ENCODE measurements around the gene CUBN.

DNA sequence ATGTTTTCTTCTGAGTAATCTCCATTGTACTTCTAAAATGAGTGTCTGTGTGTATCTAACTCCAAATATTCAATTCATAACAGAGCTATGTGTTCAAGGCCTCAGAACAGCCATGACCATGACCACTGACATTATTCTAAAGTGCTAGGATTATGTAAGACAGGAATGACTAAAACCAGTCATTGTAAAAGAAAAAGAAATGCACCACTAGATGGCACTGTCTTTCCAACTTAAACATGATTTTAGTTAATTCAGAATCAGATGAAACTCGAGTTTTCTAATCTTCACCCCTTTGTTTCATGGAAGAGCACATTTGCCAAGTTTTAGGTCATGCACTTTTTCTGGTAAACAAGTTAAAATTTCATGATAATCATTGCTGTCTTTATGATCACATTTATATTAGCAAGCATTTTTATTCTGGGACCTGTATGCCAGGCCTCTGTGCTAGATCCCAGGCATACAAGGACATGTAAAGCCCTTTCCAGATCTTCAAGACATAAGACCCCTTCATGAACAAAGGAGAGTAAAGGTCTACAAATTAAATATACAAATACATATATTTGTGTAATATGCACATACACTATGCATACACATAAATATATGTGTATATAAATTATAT is 286.2 kb downstream of the CUBN start:
- TF ChIP-seq, protein P1, sequence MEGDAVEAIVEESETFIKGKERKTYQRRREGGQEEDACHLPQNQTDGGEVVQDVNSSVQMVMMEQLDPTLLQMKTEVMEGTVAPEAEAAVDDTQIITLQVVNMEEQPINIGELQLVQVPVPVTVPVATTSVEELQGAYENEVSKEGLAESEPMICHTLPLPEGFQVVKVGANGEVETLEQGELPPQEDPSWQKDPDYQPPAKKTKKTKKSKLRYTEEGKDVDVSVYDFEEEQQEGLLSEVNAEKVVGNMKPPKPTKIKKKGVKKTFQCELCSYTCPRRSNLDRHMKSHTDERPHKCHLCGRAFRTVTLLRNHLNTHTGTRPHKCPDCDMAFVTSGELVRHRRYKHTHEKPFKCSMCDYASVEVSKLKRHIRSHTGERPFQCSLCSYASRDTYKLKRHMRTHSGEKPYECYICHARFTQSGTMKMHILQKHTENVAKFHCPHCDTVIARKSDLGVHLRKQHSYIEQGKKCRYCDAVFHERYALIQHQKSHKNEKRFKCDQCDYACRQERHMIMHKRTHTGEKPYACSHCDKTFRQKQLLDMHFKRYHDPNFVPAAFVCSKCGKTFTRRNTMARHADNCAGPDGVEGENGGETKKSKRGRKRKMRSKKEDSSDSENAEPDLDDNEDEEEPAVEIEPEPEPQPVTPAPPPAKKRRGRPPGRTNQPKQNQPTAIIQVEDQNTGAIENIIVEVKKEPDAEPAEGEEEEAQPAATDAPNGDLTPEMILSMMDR (IDR thresholded peaks at IDR 0.05): peak; percentile 49 to 83 (median 53)
- TF ChIP-seq POLR2A (IDR thresholded peaks at IDR 0.05): no peak
- no peak for TF ChIP-seq POLR2AphosphoS5 (IDR thresholded peaks at IDR 0.05)

Data from prostate gland (tissue), 2 donors.